Pulmonary artery endothelial cell (primary cell): ENCODE data around the gene PI4KA. TPM values are rescaled to one million over a fixed set of nuclear protein-coding genes. Genes with fewer than 3 reads are reported as not detected.
"Not testable (repeated sequence)": the region's sequence is repeated elsewhere in the genome, so short reads cannot be mapped to it uniquely, and the experiment has no call there.

Experiments used
- DNase-seq: peaks from one replicate; pipeline ENCODE4 v3.0.0-alpha.2; 2011; ENCODE audit warnings: low read depth, low spot score
- total RNA-seq: library from RNA; depleted of rRNA; stranded (reverse); fragments of >200 nt; gene quantifications from 2 replicates; pipeline ENCODE4 v1.2.3, GENCODE V29; 2014

Gene PI4KA
- total RNA-seq, 1 donor from 2014 or later: 22.1 TPM

DNA sequence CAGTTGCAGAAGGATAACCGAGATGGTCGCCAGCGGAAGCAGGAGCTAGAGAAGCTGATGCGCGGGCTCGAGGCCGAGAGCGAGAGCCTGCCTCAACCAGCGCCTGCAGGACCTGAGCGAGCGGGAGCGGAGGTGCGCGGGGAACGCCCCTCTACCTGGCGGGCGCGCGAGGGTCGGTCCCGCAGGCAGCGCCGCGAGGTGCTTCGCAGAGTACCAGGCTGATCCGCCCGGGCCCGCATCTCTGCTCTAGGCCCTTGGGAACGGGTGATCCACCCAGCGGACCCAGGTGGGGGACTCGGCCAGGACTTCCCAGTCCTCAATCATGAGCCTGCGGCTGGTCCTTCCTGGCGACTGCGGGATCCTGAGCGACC, 156.5 kb downstream of the PI4KA start:
- DNase-seq: not testable (repeated sequence)

DNA sequence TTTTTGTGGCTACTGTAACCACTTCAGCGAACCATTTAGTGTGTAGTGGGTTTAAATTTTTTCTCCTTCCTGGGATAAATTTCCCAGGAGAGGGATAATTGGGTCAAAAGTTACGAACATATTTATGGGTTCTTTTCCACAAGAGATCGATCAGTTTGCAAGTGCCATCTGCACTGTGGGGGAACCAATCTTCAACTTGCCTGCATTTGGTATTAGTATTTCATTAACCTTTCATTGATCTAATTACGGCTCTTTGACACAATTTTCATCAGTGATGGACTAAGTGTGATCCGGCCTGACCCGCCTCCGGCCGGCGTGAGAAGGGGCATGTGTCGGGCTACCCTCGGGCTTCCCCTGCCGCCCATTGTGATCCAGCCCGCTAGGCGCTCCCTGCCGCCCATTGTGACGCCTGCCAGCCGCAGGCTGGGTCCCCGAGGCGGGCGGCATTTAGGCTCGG, 156.9 kb downstream of the PI4KA start:
- DNase-seq: not testable (repeated sequence)

DNA sequence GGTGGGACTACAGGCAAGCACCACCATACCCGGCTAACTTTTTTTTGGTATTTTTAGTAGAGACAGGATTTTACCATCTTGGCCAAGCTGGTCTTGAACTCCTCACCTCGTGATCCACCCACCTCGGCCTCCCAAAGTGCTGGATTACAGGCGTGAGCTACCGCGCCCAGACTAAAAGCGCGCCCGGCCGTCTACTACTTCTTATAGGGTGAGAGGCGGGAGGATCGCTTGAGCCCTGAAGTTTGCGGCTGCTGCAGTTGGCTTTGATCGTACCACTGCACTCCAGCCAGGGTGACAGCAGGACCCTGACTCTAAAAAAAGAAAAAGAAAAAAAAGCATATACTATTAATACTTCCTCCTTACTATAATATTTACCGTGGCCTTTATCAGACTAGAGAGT, 158.3 kb downstream of the PI4KA start:
- DNase-seq: not testable (repeated sequence)

DNA sequence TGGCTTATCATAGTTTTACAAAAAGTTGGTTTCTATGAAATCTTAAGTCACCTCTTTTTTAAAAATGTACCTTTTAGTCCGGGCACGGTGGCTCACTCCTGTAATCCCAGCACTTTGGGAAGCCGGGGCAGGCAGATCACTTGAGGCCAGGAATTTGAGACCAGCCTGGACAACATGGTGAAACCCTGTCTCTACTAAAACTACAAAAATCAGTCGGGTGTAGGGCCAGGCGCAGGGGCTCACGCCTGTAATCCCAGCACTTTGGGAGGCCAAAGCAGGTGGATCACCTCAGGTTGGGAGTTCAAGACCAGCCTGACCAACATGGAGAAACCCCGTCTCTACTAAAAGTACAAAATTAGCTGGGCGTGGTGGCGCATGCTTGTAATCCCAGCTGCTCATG, 158.8 kb downstream of the PI4KA start:
- DNase-seq: not testable (repeated sequence)

DNA sequence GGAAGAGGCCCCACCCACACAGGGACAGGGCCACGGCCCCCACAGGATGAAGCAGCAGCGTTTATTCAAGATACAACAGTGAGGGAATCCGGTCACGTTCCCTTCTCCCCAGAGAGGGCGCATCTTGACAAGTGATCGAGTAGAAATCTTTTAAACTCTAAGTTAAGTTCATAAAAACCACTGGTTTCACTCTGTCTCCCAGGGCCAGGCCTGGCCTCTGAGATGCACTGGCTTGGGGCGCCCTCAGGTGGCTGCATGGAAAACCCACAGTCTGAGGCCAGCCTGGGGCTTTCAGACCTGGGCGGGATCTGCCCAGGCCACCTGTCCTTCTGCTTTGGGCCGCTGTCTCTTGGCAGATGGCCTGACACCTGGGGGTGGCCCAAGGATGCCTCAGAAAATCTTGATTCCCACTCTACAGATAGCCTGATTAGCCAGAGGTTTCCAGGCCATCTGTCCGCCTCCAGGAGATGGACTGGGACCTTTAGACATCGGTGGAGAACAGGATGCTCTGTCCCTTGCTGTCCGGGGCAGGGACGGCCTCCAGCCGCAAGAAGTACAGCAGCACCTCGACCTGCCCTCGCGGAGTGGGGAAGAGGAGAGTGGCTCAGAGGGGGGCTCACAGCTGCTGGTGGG, 161.0 kb downstream of the PI4KA start:
- peak; percentile 29 for DNase-seq

DNA sequence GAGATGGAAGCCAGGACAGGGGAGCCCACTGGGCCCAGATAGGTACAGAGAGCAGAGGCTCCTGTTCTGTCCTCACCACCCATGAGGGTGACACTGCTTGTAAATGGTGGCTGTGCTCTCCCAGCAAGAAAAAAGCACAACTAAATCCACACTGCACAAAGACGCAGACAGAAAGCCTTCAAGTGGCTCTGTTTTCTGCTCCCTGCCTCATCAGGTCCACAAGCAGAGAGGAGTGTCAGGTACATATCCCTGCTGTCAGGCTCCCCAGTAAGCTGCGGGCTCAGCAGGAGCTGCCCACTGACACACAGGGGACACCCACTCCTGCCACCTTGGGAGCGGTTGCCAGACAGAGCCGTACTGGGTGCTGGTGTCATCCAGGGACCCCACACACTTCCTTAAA, 162.6 kb downstream of the PI4KA start:
- not testable (repeated sequence) for DNase-seq

DNA sequence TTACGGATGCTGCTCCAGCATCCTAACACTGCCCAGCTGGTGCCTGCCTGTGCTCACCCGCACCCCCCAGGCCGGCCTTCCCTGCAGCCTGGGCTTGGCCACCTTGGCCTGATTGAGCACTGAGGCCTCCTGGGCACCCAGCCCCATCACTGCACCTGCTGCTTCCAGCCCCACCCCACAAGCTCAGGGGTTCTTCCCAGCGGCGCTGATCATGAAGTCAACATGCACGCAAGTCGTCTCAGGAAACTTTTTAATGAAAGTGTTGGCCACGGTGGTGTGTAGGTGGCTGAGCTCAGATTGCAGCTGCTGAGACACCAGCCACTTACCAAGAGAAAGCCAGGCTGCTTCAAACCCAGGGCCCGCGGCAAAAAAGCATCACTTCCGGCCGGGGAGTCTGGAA, 163.4 kb downstream of the PI4KA start:
- DNase-seq: not testable (repeated sequence)

DNA sequence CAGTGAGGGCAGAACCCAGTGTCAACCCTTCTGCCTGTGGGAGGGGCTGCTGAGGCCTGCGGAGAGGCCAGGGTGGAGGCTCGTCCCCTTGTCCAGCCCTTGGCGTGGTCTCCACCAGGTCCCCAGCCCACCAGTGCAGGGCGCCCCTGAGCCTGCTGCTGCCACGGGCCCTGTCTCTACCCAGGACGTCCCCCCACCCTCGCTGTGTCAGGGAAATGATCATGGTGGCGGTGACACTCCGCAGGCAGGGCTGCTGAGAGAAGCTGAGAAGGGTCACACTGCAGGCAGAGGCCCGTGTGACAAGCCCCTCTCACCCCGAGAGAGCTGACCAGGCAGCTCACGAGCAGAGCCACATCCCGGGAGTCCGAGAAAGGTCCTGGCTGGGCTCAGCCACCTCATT, 164.4 kb downstream of the PI4KA start:
- not testable (repeated sequence) for DNase-seq

DNA sequence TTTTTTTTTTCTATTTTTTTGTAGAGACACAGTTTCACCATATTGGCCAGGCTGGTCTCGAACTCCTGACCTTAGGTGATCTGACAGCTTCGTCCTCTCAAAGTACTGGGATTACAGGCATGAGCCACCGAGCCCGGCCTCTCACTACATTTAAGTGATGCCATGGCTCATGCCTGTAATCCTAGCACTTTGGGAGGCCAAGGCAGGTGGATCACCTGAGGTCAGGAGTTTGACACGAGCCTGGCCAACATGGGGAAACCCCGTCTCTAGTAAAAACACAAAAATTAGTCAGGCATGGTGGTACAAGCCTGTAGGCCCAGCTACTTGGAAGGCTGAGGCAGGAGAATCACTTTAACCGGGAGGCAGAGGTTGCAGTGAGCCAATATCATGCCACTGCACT, 165.7 kb downstream of the PI4KA start:
- not testable (repeated sequence) for DNase-seq

DNA sequence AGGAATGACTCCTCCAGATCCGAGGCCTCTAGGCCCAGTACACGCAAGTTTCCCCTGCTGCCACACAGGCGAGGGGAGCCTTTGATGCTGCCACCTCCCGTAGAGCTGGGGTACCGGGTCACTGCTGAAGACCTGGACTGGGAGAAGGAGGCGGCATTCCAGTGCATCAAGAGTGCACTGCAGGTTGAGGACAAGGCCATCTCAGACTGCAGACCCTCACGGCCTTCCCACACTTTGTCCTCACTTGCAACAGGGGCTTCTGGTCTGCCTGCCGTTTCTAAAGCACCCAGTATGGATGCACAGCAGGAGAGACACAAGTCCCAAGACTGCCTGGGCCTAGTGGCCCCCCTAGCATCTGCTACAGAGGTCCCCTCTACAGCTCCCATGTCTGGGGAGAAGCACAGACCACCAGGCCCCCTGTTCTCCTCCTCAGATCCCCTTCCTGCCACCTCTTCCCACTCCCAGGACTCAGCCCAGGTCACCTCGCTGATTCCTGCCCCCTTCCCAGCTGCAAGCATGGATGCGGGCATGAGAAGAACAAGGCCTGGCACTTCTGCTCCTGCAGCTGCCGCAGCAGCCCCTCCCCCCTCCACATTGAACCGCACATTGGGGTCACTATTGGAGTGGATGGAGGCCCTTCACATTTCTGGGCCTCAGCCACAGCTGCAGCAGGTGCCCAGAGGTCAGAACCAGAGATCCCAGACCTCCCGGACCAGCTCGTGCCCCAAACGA, 167.9 kb downstream of the PI4KA start:
- not testable (repeated sequence) for DNase-seq

DNA sequence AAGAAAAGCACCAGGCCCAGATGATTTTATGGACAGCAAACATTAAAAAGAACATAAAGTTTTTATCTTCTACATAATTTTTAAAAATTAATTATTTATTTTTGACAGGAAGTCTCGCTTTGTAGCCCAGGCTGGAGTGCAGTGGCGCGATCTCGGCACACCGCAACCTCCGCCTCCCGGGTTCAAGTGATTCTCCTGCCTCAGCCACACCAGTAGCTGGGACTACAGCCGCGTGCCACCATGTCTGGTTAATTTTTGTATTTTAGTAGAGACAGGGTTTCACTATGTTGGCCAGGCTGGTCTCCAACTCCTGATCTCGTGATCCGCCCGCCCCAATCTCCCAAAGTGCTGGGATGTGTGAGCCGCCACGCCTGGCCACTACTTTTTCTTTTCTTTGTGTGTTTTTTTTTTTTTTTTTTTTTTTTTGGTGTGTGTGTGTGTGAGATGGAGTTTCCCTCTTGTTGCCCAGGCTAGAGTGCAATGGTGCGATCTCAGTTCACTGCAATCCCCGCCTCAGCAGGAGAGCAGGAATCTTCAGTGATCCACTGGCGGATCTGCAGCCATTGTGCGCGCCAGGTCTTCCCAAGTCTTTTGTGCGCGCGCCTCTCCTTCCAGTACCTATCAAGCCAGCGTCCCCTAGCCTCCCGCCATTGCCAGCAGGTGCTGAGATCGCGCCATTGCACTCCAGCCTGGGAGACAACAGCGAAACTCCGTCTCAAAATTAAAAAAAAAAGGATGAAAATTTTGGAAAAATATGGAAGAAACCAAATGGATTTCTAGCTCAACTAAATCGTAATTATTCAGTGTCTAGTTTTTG, 171.0 kb downstream of the PI4KA start:
- not testable (repeated sequence) for DNase-seq

DNA sequence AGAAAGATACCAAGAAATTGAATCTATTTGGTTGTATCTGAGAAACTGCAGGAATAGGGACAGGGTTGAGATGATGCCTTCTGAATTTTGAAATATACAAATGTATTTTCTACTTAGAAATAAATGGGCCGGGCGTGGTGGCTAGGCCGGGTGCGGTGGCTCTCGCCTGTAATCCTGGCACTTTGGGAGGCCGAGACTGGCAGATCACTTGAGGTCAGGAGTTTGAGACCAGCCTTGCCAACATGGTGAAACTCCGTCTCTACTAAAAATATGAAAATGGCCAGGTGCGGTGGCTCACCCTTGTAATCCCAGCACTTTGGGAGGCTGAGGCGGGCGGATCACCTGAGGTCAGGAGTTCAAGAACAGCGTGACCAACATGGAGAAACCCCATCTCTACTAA, 172.8 kb downstream of the PI4KA start:
- not testable (repeated sequence) for DNase-seq

DNA sequence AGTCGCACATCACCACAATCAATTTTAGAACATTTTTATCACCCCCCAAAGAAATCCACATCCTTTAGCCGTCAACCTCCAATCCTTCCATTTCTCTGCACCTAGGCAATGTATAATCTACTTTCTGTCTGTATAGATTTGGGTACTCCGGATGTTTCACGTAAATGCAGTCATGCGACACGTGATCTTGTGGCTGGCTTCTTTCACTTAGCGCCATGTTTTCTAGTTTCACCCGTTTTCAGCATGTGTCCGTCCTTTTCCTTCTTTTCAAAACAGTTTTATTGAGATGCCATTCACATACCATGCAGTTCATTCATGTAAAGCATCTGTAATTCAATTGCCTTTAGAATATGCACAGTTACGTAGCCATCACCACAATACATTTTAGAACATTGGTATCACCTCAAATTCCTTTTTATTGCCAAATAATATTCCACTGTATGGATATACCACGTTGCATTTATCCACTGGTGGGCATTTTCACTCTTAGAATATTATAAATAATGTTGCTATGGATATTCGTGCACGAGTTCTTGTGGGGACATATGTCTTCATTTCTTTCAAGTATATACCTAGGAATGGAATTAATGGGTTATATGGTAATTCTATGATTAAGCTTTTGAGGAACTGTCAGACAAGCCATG, 179.7 kb downstream of the PI4KA start:
- not testable (repeated sequence) for DNase-seq

DNA sequence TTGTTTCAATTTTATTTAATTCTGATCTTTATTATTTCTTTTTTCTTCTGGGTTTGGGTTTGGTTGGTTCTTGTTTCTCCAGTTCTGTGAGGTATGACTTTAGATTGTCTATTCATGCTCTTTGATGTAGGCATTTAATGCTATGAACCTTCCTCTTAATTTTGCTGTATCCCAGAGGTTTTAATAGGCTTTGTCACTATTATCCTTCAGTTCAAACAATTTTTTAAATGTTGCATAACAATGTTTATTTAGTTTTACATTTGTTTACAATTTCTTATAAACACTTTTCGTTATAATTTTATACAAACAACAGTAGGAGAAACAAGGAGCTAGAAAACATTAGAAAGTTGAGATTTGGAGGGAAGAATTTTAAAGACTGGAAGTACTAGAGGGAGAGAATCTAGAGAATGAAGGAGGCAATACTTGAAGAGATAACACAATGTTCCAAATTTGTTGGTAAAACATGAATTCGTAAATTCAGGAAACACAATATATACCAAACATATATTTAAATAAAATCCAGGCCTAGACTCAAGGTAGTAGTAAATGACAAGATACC, 180.8 kb downstream of the PI4KA start:
- no peak for DNase-seq

DNA sequence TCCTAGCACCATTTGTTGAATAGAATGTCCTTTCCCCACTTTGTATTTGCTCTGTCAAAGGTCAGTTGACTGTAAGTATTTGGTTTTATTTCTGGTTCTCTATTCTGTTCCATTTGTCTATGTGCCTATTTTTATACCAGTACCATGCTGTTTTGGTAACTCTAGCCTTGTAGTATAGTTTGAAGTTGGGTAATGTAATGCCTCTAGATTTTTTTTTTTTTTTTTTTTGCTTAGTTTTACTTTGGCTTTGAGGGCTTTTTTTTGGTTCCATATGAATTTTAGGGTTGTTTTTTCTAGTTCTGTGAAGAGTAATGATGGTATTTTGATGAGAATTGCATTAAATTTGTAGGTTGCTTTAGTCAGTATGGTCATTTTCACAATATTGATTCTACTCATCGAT, 183.0 kb downstream of the PI4KA start:
- DNase-seq: not testable (repeated sequence)

DNA sequence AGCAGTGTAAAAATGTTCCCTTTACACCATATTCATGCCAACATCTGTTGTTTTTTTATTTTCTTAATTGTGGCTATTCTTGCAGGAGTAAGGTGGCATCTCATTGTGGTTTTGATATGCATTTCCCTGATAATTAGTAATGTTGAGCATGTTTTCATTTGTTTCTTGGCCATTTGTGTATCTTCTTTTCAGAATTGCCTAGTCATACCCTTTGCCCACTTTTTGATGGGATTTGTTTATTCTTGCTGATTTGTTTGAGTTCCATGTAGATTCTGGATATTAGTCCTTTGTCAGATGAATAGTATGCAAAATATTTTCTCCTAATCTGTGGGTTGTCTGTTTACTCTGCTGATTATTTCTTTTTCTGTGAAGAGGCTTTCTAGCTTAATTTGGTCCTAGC, 183.6 kb downstream of the PI4KA start:
- DNase-seq: no peak

DNA sequence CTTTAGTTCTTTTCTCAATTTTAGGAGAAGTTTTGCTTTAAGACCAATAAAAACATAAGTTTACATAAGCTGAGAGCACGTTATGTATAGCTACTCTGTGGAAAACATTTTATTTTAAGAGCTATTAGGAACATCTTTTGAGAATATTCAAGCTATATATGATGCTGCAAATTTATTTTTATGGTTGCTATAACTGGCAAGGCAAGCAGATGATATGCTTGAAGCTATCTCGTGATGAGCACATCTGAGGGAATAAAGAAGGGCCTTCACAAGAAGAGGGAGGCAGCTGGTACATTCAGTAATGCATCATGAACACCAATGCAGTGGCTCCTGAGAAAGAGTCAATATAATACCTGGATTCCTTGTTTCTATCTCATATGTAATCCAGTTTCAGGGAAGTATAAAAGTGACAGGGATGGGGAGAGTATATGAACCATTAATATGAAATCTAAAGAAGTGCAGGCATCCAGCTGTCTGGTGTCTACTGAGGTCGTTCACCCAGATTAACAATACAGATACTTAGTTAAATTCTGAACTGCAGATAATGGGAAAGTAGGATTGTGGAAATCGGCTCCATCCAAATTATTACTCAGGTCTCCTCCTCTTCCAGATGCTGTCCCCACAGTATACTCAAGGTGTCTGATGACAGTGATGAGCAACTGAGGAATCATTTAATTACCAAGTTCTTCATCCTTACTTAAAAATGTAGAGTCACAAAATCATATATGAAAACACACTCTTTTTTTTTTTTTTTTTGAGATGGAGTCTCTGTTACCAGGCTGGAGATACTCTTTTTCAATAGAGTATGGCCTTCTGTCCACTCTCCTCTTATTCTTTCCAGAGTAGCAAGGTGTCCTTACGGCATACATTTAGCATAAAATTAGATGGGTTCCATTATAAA, 185.1 kb downstream of the PI4KA start:
- no peak for DNase-seq

DNA sequence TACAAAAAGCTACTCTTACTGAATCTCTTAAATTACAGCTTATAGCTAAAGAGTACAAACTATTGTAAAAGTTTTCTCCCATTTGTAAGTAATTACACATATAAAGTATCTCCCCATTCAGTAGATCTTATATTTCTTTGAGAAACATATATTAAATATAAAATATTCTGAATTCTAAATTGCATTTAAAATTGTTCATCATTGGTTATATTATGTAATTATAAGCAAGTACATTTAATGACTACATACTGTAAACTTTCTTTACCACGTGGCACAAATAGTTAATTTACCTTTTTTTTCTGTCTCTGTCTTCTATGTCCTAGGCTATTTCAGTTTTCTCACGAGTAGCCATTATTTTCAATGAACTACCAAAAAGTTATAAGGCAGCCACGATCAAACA, 185.9 kb downstream of the PI4KA start:
- no peak for DNase-seq

DNA sequence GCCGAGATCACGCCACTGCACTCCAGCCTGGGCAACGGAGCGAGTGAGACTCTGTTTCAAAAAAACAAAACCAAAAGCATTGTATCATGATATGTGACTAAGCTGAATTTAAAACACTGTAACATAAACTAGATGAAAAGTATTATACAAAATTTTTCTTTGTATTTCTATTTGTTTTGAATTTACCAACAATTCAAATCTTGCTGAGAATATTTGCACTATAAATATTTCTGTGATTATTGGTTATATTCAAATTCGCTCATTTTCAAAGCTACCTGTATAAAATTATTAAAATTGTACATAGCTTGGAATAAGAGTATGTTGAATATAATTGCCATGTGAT, 186.6 kb downstream of the PI4KA start:
- no peak for DNase-seq

DNA sequence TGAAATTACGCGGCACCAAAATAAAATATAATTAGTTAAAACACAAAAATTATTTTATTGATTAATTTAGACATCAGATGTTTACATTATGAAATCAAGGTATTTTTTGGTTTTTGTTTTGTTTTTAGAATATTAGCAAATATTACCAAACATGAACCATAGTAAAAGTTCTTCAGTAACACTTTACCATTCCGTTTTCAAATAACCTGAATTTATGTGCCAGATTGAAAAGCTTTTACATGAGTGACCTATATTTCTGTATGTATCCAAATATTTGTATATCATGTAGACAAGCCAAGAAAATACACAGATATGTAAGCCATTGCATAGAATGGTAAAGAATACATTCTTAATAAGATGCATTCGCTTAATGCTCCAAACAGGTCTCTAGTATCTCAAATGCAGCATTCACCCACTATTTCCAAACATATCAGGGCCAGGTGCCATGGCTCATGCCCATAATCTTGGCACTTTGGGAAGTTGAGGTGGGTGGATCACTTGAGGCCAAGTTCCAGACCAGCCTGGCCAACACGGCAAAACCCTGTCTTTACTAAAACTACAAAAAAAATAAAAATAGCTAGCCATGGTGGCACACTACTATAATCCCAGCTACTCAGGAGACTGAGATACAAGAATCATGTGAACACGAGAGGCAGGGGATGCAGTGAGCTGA, 187.1 kb downstream of the PI4KA start:
- no peak for DNase-seq
